DOHH2 (cell line): ENCODE measurements around the gene SERINC3.

Source experiments
- H3F3A ChIP-seq: fragments of 200-600 bp; sonication (generic), shearing (Covaris generic); 2 replicates; pipeline ENCODE4 v1.6.0; 2016; ENCODE audit warnings: antibody characterized with exemption, mild to moderate bottlenecking; ENCODE audit not compliant: control insufficient read depth, insufficient read depth
- H3K27ac ChIP-seq: fragments of 200-600 bp; sonication (generic); 2 replicates; pipeline ENCODE4 v1.5.1; 2014; ENCODE audit warnings: low read depth, mild to moderate bottlenecking, low read length, moderate library complexity
- H3K27me3 ChIP-seq: fragments of 200-600 bp; sonication (generic); 2 replicates; pipeline ENCODE4 v1.6.1; 2014; ENCODE audit warnings: mild to moderate bottlenecking, low read length, mixed read lengths; ENCODE audit not compliant: control insufficient read depth
- H3K36me3 ChIP-seq: fragments of 200-600 bp; sonication (generic); 2 replicates; pipeline ENCODE4 v1.6.1; 2014; ENCODE audit warnings: mild to moderate bottlenecking, low read length, moderate library complexity, mixed read lengths; ENCODE audit not compliant: control insufficient read depth
- H3K4me1 ChIP-seq: fragments of 200-600 bp; sonication (generic); 2 replicates; pipeline ENCODE4 v1.6.1; 2014; ENCODE audit warnings: mild to moderate bottlenecking, low read length, mixed read lengths; ENCODE audit not compliant: control insufficient read depth
- H3K4me2 ChIP-seq: fragments of 200-600 bp; sonication (generic); 2 replicates; pipeline ENCODE4 v1.6.0; 2014; ENCODE audit warnings: mild to moderate bottlenecking, low read length, moderate library complexity
- H3K4me3 ChIP-seq: fragments of 200-600 bp; sonication (generic); 2 replicates; pipeline ENCODE4 v1.5.1; 2014; ENCODE audit warnings: mild to moderate bottlenecking, low read length, mixed read lengths
- H3K79me2 ChIP-seq: fragments of 200-600 bp; sonication (generic); 2 replicates; pipeline ENCODE4 v1.6.1; 2014; ENCODE audit warnings: mild to moderate bottlenecking, low read length, mixed read lengths; ENCODE audit not compliant: control insufficient read depth
- H3K9me2 ChIP-seq: fragments of 200-600 bp; sonication (generic); replicated peaks from 2 replicates; pipeline ENCODE4 v1.6.1; 2014; ENCODE audit warnings: mild to moderate bottlenecking, low read length, mixed read lengths; ENCODE audit not compliant: control insufficient read depth
- H3K9me3 ChIP-seq: fragments of 200-600 bp; sonication (generic); 2 replicates; pipeline ENCODE4 v1.6.1; 2014; ENCODE audit warnings: antibody characterized with exemption, low read length, mixed read lengths; ENCODE audit not compliant: control insufficient read depth, insufficient read depth
- H4K20me1 ChIP-seq: fragments of 200-600 bp; sonication (generic); 2 replicates; pipeline ENCODE4 v1.6.0; 2014; ENCODE audit warnings: low read depth, mild to moderate bottlenecking, antibody characterized with exemption, low read length, moderate library complexity; ENCODE audit not compliant: control insufficient read depth, insufficient read depth
- CTCF ChIP-seq: fragments of 200-600 bp; sonication (generic); IDR thresholded peaks from one replicate; pipeline ENCODE4 v1.5.1; 2014; ENCODE audit warnings: antibody characterized with exemption, mild to moderate bottlenecking, low read depth, low read length; ENCODE audit not compliant: poor library complexity, severe bottlenecking
- EZH2phosphoT487 ChIP-seq: fragments of 200-600 bp; sonication (generic); IDR thresholded peaks from 2 replicates; pipeline ENCODE4 v1.6.1; 2017; ENCODE audit warnings: borderline replicate concordance, mild to moderate bottlenecking, antibody characterized with exemption, low read length, moderate library complexity, mixed read lengths

Gene SERINC3

GRCh38 chr20:44494681-44495080, 27.2 kb downstream of the SERINC3 start:
- Histone ChIP-seq H3K27me3 (no peaks in the 10 kb centered on the region), H3K4me3 (no peak overlapping the region), H3K27ac (no peak overlapping the region), H3K4me1 (peaks cover 5% of the 10 kb centered on the region), H4K20me1 (no peaks in the 10 kb centered on the region), H3K9me2 (no peaks in the 10 kb centered on the region), H3K4me2 (no peak overlapping the region), H3K79me2 (no peaks in the 10 kb centered on the region), H3K9me3 (no peaks in the 10 kb centered on the region), H3F3A (no peaks in the 10 kb centered on the region), H3K36me3 (peaks cover 74% of the 10 kb centered on the region)
- no peak for TF ChIP-seq CTCF
- no peak for TF ChIP-seq EZH2phosphoT487

GRCh38 chr20:44494266-44494665, 27.6 kb downstream of the SERINC3 start:
- H4K20me1 ChIP-seq, result no peaks in the 10 kb centered on the region
- H3K36me3 ChIP-seq, result peaks cover 74% of the 10 kb centered on the region
- H3K9me3 ChIP-seq, result no peaks in the 10 kb centered on the region
- no peaks in the 10 kb centered on the region for H3K79me2 ChIP-seq
- H3K27me3 ChIP-seq, result no peaks in the 10 kb centered on the region
- no peaks in the 10 kb centered on the region for H3F3A ChIP-seq
- no peak overlapping the region for H3K4me3 ChIP-seq
- H3K4me1 ChIP-seq, result peaks cover 5% of the 10 kb centered on the region
- no peak overlapping the region for H3K27ac ChIP-seq
- no peak overlapping the region for H3K4me2 ChIP-seq
- H3K9me2 ChIP-seq, result no peaks in the 10 kb centered on the region
- TF ChIP-seq EZH2phosphoT487 (no peak), CTCF (no peak)

GRCh38 chr20:44491635-44492395, 30.1 kb downstream of the SERINC3 start:
- no peaks in the 10 kb centered on the region for H3K27me3 ChIP-seq
- H3K4me2 ChIP-seq, result no peak overlapping the region
- no peak for TF ChIP-seq CTCF
- no peak for TF ChIP-seq EZH2phosphoT487
- no peaks in the 10 kb centered on the region for H3F3A ChIP-seq
- no peak overlapping the region for H3K4me3 ChIP-seq
- H3K9me2 ChIP-seq, result no peaks in the 10 kb centered on the region
- no peaks in the 10 kb centered on the region for H3K79me2 ChIP-seq
- H3K4me1 ChIP-seq, result peaks cover 5% of the 10 kb centered on the region
- no peaks in the 10 kb centered on the region for H4K20me1 ChIP-seq
- no peak overlapping the region for H3K27ac ChIP-seq
- no peaks in the 10 kb centered on the region for H3K9me3 ChIP-seq
- H3K36me3 ChIP-seq, result peaks cover 75% of the 10 kb centered on the region
